HG02763 (cell line): ENCODE data around the gene AQP12A.
"Not testable (repeated sequence)": the region's sequence is repeated elsewhere in the genome, so short reads cannot be mapped to it uniquely, and the experiment has no call there.

Source experiments
- ATAC-seq: cut with Tn5 transposase; IDR thresholded peaks from one replicate; pipeline ENCODE4 v1.9.1; 2021; ENCODE audit warnings: mild to moderate bottlenecking, moderate library complexity; ENCODE audit not compliant: unreplicated experiment

The AQP12A gene, protein sequence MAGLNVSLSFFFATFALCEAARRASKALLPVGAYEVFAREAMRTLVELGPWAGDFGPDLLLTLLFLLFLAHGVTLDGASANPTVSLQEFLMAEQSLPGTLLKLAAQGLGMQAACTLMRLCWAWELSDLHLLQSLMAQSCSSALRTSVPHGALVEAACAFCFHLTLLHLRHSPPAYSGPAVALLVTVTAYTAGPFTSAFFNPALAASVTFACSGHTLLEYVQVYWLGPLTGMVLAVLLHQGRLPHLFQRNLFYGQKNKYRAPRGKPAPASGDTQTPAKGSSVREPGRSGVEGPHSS

DNA sequence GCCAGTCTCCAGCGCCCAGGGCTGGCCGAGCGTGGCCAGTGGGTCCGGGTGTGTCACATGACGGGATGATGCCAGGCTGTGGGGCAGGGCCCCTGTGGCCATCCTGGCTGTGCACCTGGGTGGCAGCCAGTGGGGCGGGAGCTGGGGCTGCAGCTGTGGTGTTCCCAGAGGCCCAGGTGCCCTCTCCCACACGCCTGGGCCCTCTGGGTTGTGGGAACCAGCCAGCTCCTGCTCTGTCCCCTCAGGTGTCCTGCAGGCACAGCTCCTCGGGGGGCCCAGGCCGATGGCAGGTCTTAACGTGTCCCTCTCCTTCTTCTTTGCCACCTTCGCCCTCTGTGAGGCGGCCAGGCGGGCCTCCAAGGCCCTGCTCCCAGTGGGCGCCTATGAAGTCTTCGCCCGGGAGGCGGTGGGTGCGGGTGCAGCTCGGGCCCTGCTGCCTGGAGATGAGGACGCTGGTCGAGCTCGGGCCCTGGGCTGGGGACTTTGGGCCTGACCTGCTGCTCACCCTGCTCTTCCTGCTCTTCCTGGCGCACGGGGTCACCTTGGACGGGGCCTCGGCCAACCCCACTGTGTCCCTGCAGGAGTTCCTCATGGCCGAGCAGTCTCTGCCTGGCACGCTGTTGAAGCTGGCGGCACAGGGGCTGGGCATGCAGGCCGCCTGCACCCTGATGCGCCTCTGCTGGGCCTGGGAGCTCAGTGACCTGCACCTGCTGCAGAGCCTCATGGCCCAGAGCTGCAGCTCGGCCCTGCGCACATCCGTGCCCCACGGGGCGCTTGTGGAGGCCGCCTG lies at the start of gene AQP12A:
TSS of gene AQP12A (plus strand) at position 236 of the 790 bp plus-strand sequence. CDS start at position 284, 48 bp downstream.
- not testable (repeated sequence) for ATAC-seq

GRCh38 chr2:240642061-240642805 lies 49.4 kb upstream of the AQP12A start:
- no peak for ATAC-seq

GRCh38 chr2:240642806-240643092 lies 48.9 kb upstream of the AQP12A start:
- ATAC-seq, result no peak

- ATAC-seq, result no peak
These were observed 48.4 kb upstream of the AQP12A start for GRCh38 chr2:240643093-240643810.

DNA sequence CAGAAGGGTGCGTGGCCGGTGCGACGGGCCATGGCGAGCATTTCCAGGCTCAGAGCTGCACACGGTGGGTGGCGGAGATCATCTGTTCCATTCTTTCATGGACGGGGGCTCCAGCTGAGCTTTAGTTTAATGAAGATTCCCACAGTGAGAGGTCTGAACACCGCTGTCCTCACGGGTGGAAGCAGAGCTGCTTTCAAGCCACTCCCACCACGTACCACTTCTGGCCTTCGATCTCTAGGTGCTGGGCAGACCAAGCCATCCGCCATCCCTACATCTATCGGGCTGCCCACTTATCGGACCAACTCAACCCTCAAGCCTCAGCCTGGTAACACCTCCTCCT lies 47.9 kb upstream of the AQP12A start:
- ATAC-seq, result no peak

GRCh38 chr2:240644171-240644651 lies 47.5 kb upstream of the AQP12A start:
- ATAC-seq, result no peak

DNA sequence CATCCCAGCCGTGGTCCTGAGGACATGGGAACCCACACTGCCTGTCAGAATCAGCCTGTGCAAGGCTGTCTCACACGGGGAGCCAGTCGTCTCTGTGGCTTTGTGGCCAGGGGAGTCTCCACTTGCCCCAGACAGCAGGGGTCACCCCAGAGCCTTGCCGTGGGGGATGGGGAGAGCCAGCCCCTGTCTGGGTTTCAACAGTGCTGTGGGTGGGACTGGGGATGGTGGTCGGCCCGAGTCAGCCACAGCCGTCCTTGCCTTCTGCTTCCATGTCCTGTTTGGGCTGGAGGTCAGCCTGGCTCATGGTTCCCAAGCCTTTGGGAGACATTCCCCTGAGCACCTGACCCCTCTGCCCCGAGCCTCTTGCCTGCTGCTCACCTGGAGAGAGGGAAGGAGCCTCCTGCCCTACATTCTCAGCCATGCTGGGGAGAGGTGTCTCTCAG lies 46.8 kb upstream of the AQP12A start:
- ATAC-seq, result no peak

DNA sequence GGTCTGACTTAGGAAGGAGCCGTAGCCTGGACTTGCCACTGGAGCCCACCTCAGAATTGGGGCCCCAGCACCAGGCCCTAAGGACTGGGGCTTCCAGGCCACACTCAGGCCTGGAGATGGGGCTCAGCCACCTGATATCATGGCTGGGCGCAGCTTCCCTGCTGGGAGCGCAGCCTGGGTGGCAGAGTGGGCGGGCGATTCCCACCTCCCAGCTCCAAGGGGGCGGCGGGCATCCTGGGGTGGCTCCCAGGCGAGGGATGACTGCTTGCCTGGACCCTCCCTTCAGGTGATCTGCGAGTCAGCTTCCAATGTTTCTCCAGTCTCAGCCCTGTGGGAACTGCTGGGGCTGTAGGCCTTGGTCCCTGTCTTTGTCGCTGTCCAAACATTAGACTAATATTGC lies 46.3 kb upstream of the AQP12A start:
- ATAC-seq, result no peak

- ATAC-seq, result no peak
These were observed 45.9 kb upstream of the AQP12A start for GRCh38 chr2:240645801-240646175.

DNA sequence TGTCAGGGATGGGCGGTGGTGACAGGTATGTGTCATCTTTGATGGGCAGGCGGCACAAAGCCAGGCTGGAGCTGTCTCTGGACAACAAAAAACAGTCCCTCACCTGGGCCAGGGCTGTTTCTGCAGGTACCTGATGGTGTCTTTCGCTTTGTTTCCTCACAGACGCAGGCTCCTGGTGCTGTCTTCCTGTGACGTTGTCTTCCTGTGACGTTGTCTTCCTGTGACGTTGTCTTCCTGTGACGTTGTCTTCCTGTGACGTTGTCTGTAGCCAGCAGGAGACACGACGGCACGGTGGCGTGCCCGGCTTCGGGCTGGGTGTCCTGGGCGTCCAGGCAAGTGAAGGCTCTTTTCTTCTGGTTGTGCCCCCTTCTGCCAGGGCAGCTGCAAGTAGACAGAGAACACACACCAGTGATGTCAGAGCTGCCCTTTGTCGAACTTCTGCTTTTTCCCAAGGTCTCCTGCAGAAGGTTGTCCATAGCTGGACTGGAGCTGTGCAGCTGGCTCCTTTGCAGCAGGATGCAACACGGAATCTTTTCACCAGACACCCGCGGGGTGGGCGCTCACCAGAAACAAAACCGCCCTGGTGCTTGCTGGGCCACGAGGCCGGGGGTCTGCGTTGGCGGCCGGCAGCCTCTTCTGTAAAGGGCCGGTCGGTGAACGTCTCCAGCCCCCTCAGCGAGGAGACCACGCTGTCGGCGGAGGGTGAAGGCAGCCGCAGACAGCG lies 45.3 kb upstream of the AQP12A start:
- ATAC-seq, result no peak

DNA sequence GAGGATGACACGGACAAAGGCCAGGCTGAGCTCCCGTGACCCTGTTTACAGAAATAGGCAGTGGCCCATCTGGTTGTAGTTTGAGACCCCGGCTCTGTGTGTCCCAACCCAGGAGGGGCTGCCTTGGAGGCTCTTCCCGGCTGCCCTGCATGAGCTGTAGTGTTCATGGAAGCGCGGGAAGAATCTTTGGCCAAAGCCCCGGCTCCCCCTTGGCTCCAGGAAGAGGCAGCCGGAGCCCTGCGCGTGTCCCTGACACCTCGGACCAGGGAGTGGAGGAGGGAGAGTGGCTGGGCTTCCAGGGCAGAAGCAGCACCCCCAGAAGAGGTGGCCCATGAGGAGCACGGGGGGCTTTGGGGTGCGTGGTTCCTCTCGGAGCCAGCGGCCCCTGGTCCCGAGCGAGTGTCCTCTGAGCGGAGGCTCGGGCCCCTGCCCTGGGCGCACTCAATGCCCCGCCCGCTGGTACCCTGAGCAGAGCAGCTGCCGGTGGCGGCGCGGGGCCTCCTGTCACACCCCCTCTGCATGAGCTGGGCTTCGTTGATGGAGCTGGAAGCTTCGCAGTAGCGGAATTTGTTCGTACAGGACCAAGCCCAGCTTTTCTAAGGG lies 44.7 kb upstream of the AQP12A start:
- no peak for ATAC-seq

GRCh38 chr2:240647503-240648154 lies 44.0 kb upstream of the AQP12A start:
- ATAC-seq, result no peak

- no peak for ATAC-seq
These were observed 43.5 kb upstream of the AQP12A start for GRCh38 chr2:240648155-240648649.

GRCh38 chr2:240648650-240649275 lies 42.9 kb upstream of the AQP12A start:
- ATAC-seq, result no peak

- no peak for ATAC-seq
These were observed 42.3 kb upstream of the AQP12A start for GRCh38 chr2:240649331-240649730.

DNA sequence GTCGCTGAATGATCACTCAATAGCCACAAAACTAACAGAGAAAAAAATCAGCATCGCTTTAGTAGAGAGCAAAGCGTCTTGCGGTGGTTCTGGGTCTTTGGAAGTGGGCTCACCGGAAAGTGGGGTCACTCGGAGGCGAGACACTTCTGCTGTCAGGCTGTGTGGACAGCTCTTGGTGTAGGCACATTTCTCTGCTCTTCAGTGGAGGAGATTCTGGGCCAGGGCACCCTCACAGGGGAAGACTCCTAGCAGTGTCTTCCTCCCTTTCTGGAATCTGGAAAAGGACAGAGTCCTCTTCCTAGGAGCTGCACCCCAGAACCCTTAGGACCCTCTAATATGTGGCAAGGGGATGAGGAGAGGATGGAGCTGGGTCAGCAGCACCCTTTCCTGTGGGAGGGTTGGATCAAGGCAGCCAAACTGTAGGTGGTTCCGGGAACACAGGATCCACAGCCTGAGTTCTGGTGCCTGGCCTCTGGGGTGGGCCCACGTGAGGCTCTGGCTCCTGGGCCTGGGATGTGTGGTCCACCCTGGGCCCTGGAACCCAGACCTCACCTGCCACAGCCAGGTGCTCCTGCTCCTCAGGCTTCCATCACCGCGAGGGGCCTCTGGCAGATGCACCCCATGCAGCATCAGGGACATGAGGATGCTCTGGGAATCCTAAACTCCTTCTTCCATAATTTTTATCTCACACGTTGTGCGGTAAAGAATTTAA lies 41.3 kb upstream of the AQP12A start:
- no peak for ATAC-seq

- no peak for ATAC-seq
These were observed 40.5 kb upstream of the AQP12A start for GRCh38 chr2:240651185-240651584.
